Liver (tissue), 9 donors: Measurements from ENCODE around the gene TMEM187. TPM values are rescaled to one million over a fixed set of nuclear protein-coding genes. Genes with fewer than 3 reads are reported as not detected.

ENCODE experiments used
- DNase-seq: peaks from one replicate; pipeline ENCODE4 v3.0.0-alpha.2; 2017; ENCODE audit warnings: low spot score
- H3K27ac ChIP-seq, 2 donors: one replicate each; pipeline ENCODE4 v1.7.0; 2013; ENCODE audit warnings: inconsistent platforms in 2 of 2, low read length in 2 of 2, control low read depth in 1 of 2, low read depth in 1 of 2, mild to moderate bottlenecking in 1 of 2
- H3K27me3 ChIP-seq, 4 donors: one replicate each; pipeline versions ENCODE4 v1.6.1 to v1.7.0; 2013; ENCODE audit warnings: low read length in 3 of 4, inconsistent platforms in 1 of 4, mild to moderate bottlenecking in 1 of 4, moderate library complexity in 1 of 4; ENCODE audit not compliant: control insufficient read depth in 4 of 4, insufficient read depth in 4 of 4
- H3K36me3 ChIP-seq, 4 donors: one replicate each; pipeline versions ENCODE4 v1.6.1 to v1.7.0; 2013; ENCODE audit warnings: low read length in 3 of 4, mild to moderate bottlenecking in 3 of 4, low read depth in 1 of 4, moderate library complexity in 1 of 4; ENCODE audit not compliant: control insufficient read depth in 4 of 4, insufficient read depth in 3 of 4
- H3K4me1 ChIP-seq, 4 donors: one replicate each; pipeline versions ENCODE4 v1.6.1 to v1.7.0; 2013; ENCODE audit warnings: low read length in 3 of 4, mild to moderate bottlenecking in 3 of 4, moderate library complexity in 1 of 4; ENCODE audit not compliant: control insufficient read depth in 4 of 4, insufficient read depth in 4 of 4
- H3K4me3 ChIP-seq, 3 donors: one replicate each; pipeline versions ENCODE4 v1.6.1 to v1.7.0; 2013; ENCODE audit warnings: low read length in 3 of 3, control low read depth in 1 of 3, low read depth in 1 of 3, mild to moderate bottlenecking in 1 of 3
- H3K9ac ChIP-seq, 2 donors: one replicate each; pipeline ENCODE4 v1.7.0; 2013; ENCODE audit warnings: low read length in 2 of 2, mild to moderate bottlenecking in 2 of 2, moderate library complexity in 2 of 2, control low read depth in 1 of 2, low read depth in 1 of 2
- H3K9me3 ChIP-seq, 4 donors: one replicate each; pipeline versions ENCODE4 v1.6.1 to v1.7.0; 2013; ENCODE audit warnings: low read length in 3 of 4; ENCODE audit not compliant: control insufficient read depth in 4 of 4
- CTCF ChIP-seq: fragments of 150-350 bp; IDR thresholded peaks from 2 replicates; pipeline ENCODE4 v1.5.1; 2017; ENCODE audit warnings: improper control_type of control experiment, low read depth, low read length; ENCODE audit not compliant: missing input control
- EGR1 ChIP-seq, 2 donors: IDR thresholded peaks; 2 replicates each; pipeline ENCODE4 v1.6.1; 2016 to 2018; ENCODE audit warnings: antibody characterized with exemption in 2 of 2, low read depth in 2 of 2
- FOXA1 ChIP-seq: IDR thresholded peaks from 2 replicates; pipeline ENCODE4 v1.6.1; 2016; ENCODE audit warnings: antibody characterized with exemption
- FOXA2 ChIP-seq: IDR thresholded peaks from 2 replicates; pipeline ENCODE4 v1.6.1; 2016; ENCODE audit warnings: antibody characterized with exemption
- GABPA ChIP-seq, 2 donors: IDR thresholded peaks in 1 of 2; conservative IDR thresholded peaks in 1 of 2; 2 replicates each; pipeline ENCODE4 v1.6.1; 2016; ENCODE audit warnings: antibody characterized with exemption in 2 of 2, mild to moderate bottlenecking in 1 of 2, moderate library complexity in 1 of 2
- HNF4A ChIP-seq, 2 donors: conservative IDR thresholded peaks; 2 replicates each; pipeline ENCODE4 v1.6.1; 2016; ENCODE audit warnings: antibody characterized with exemption in 2 of 2, mild to moderate bottlenecking in 2 of 2
- HNF4G ChIP-seq: IDR thresholded peaks from 2 replicates; pipeline ENCODE4 v1.6.1; 2016; ENCODE audit warnings: antibody characterized with exemption
- JUND ChIP-seq, 2 donors: IDR thresholded peaks; 2 replicates each; pipeline ENCODE4 v1.6.1; 2016; ENCODE audit warnings: antibody characterized with exemption in 2 of 2
- MAX ChIP-seq: IDR thresholded peaks from 2 replicates; pipeline ENCODE4 v1.6.1; 2016; ENCODE audit warnings: antibody characterized with exemption
- NR2F2 ChIP-seq: IDR thresholded peaks from 2 replicates; pipeline ENCODE4 v1.6.1; 2016; ENCODE audit warnings: antibody characterized with exemption
- RAD21 ChIP-seq, 2 donors: IDR thresholded peaks; 2 replicates each; pipeline ENCODE4 v1.6.1; 2016; ENCODE audit warnings: antibody characterized with exemption in 2 of 2, mild to moderate bottlenecking in 2 of 2
- RXRA ChIP-seq, 2 donors: IDR thresholded peaks; 2 replicates each; pipeline ENCODE4 v1.6.1; 2017 to 2018; ENCODE audit warnings: antibody characterized with exemption in 2 of 2, mild to moderate bottlenecking in 1 of 2
- SP1 ChIP-seq: IDR thresholded peaks from 2 replicates; pipeline ENCODE4 v1.6.1; 2018; ENCODE audit warnings: antibody characterized with exemption, mild to moderate bottlenecking
- TAF1 ChIP-seq: conservative IDR thresholded peaks from 2 replicates; pipeline ENCODE4 v1.6.1; 2016; ENCODE audit warnings: antibody characterized with exemption, mild to moderate bottlenecking
- YY1 ChIP-seq: IDR thresholded peaks from 2 replicates; pipeline ENCODE4 v1.6.1; 2016; ENCODE audit warnings: antibody characterized with exemption, mild to moderate bottlenecking
- ZBTB33 ChIP-seq: IDR thresholded peaks from 2 replicates; pipeline ENCODE4 v1.6.1; 2016; ENCODE audit warnings: antibody characterized with exemption
- WGBS: extraction: QIAGEN DNeasy Blood & Tissue Kit; methylation state at CpG from one replicate; pipeline ENCODE4 v1.1.7; 2013; 5-methylcytosine and 5-hydroxymethylcytosine counted together
- polyA plus RNA-seq, 2 donors: library from polyadenylated mRNA; stranded (reverse) in 1 of 2; unstranded in 1 of 2; fragments of 200-250 nt in 1 of 2; fragments of >200 nt in 1 of 2; fragmentation: Nextera tagmentation in 1 of 2; extraction: Ambion mirVana in 1 of 2; gene quantifications; one replicate each; pipeline versions ENCODE4 v1.2.1 to v1.2.3, GENCODE V29; 2013 to 2015
- total RNA-seq, 2 donors: library from RNA; depleted of rRNA; stranded (reverse); fragments of >200 nt; gene quantifications; one replicate each; pipeline ENCODE4 v1.2.3, GENCODE V29; 2014
- donor health status: healthy.
- donor health status: healthy.
- donor health status: healthy.
- donor health status: healthy.
- donor health status: healthy.

The TMEM187 gene
- total and polyA plus RNA-seq, 4 donors, result 2.9 to 5.8 (median 4.1) TPM

- H3K4me1 ChIP-seq, result no peaks in the 10 kb centered on the region
- no peak overlapping the region for H3K9ac ChIP-seq
- 83% methylated on average over 5 of the region's 5 CpGs for WGBS
- no peak for TF ChIP-seq TAF1
- no peak for DNase-seq
- H3K27me3 ChIP-seq, result no peaks in the 10 kb centered on the region
- no peaks in the 10 kb centered on the region for H3K9me3 ChIP-seq
- no peaks in the 10 kb centered on the region for H3K36me3 ChIP-seq
- H3K27ac ChIP-seq, result no peak overlapping the region
- H3K4me3 ChIP-seq, result no peak overlapping the region
Observed at GRCh38 chrX:154000051-154000450, 27.5 kb downstream of the TMEM187 start.

GRCh38 chrX:154002215-154002719, 29.7 kb downstream of the TMEM187 start:
- 83% methylated on average over 17 of the region's 17 CpGs for WGBS
- Histone ChIP-seq H3K27ac (no peak overlapping the region), H3K9me3 (no peaks in the 10 kb centered on the region), H3K27me3 (no peaks in the 10 kb centered on the region), H3K4me1 (no peaks in the 10 kb centered on the region), H3K9ac (no peak overlapping the region), H3K4me3 (no peak overlapping the region), H3K36me3 (no peaks in the 10 kb centered on the region)
- TF ChIP-seq YY1 (peak; percentile 16), NR2F2 (no peak), TAF1 (no peak), FOXA1 (no peak), FOXA2 (no peak)
- DNase-seq, result no peak

- no peak overlapping the region for H3K9ac ChIP-seq
- H3K4me3 ChIP-seq, result no peak overlapping the region
- no peaks in the 10 kb centered on the region for H3K36me3 ChIP-seq
- H3K27me3 ChIP-seq, result no peaks in the 10 kb centered on the region
- H3K4me1 ChIP-seq, result no peaks in the 10 kb centered on the region
- DNase-seq, result no peak
- H3K27ac ChIP-seq, result no peak overlapping the region
- 88% methylated on average over 11 of the region's 11 CpGs for WGBS
- TF ChIP-seq GABPA (IDR thresholded peaks at IDR 0.05 in 1 of 2, conservative IDR thresholded peaks at IDR 0.05 in 1 of 2), result no peak
- no peaks in the 10 kb centered on the region for H3K9me3 ChIP-seq
Observed at GRCh38 chrX:154004315-154004714, 31.8 kb downstream of the TMEM187 start.

- Histone ChIP-seq H3K4me1 (peaks cover 0 to 5% (median 1%) of the 10 kb centered on the region in 4 donors), H3K36me3 (no peaks in the 10 kb centered on the region), H3K9me3 (no peaks in the 10 kb centered on the region), H3K4me3 (no peak overlapping the region), H3K27ac (no peak overlapping the region), H3K27me3 (no peaks in the 10 kb centered on the region), H3K9ac (no peak overlapping the region)
- no peak for DNase-seq
- TF ChIP-seq GABPA (IDR thresholded peaks at IDR 0.05 in 1 of 2, conservative IDR thresholded peaks at IDR 0.05 in 1 of 2) (no peak), JUND (IDR thresholded peaks at IDR 0.05) (no peak), YY1 (no peak), SP1 (no peak), RAD21 (IDR thresholded peaks at IDR 0.05) (no peak)
- 97% methylated on average over 20 of the region's 20 CpGs for WGBS
Observed at GRCh38 chrX:154006947-154007346, 34.4 kb downstream of the TMEM187 start.

GRCh38 chrX:154008521-154008920, 36.0 kb downstream of the TMEM187 start:
- DNase-seq, result no peak
- 73% methylated on average over 4 of the region's 4 CpGs for WGBS
- no peak for TF ChIP-seq NR2F2
- no peak for TF ChIP-seq HNF4G
- TF ChIP-seq RAD21 (IDR thresholded peaks at IDR 0.05), result no peak
- no peak for TF ChIP-seq GABPA (IDR thresholded peaks at IDR 0.05 in 1 of 2, conservative IDR thresholded peaks at IDR 0.05 in 1 of 2)
- no peak for TF ChIP-seq MAX
- no peak for TF ChIP-seq EGR1 (IDR thresholded peaks at IDR 0.05; ENCODE audit: low read depth in 2 of 2)
- TF ChIP-seq YY1, result no peak
- no peak for TF ChIP-seq HNF4A (conservative IDR thresholded peaks at IDR 0.05)
- TF ChIP-seq FOXA1, result no peak
- TF ChIP-seq CTCF, result no peak
- no peak for TF ChIP-seq SP1
- TF ChIP-seq RXRA (IDR thresholded peaks at IDR 0.05), result no peak
- no peak for TF ChIP-seq ZBTB33
- TF ChIP-seq JUND (IDR thresholded peaks at IDR 0.05), result no peak
- Histone ChIP-seq H3K36me3 (no peaks in the 10 kb centered on the region), H3K27ac (no peak overlapping the region), H3K9me3 (no peaks in the 10 kb centered on the region), H3K4me1 (peaks cover 0 to 5% (median 1%) of the 10 kb centered on the region in 4 donors), H3K9ac (no peak overlapping the region), H3K27me3 (no peaks in the 10 kb centered on the region), H3K4me3 (no peak overlapping the region)
